DND-41 (cell line): Measurements from ENCODE around the gene PRKCE.

Source experiments
- ATAC-seq: fragments of 200-7000 bp; cut with Tn5 transposase; 3 replicates; pipeline ENCODE4 v1.9.1; 2021; ENCODE audit warnings: low read depth; ENCODE audit not compliant: insufficient read depth
- DNase-seq: peaks from one replicate; pipeline ENCODE4 v3.0.0-alpha.2; 2020
- H2AFZ ChIP-seq: 2 replicates; pipeline ENCODE4 v1.6.0; 2012; ENCODE audit warnings: low read depth, low read length
- H3K27ac ChIP-seq: 2 replicates; pipeline ENCODE4 v1.5.1; 2012; ENCODE audit warnings: low read length, inconsistent platforms
- H3K27me3 ChIP-seq: fragments of 200-600 bp; sonication (generic); 2 replicates; pipeline ENCODE4 v1.6.0; 2012; ENCODE audit warnings: low read length, mild to moderate bottlenecking, inconsistent platforms; ENCODE audit not compliant: insufficient read depth, poor library complexity
- H3K36me3 ChIP-seq: 2 replicates; pipeline ENCODE4 v1.5.1; 2012; ENCODE audit warnings: low read length, inconsistent platforms; ENCODE audit not compliant: insufficient read depth
- H3K4me1 ChIP-seq: 2 replicates; pipeline ENCODE4 v1.5.1; 2012; ENCODE audit warnings: mild to moderate bottlenecking, low read length; ENCODE audit not compliant: insufficient read depth
- H3K4me2 ChIP-seq: 2 replicates; pipeline ENCODE4 v1.6.0; 2012; ENCODE audit warnings: mild to moderate bottlenecking, moderate library complexity, low read length, inconsistent platforms; ENCODE audit not compliant: insufficient read depth
- H3K4me3 ChIP-seq, 2 experiments: fragments of 200-600 bp in 1 of 2; shearing (Covaris generic) in 1 of 2; 2 replicates each; pipeline ENCODE4 v1.5.1; 2012 to 2016; ENCODE audit warnings: inconsistent platforms in 2 of 2, low read length in 2 of 2, mild to moderate bottlenecking in 2 of 2, low read depth in 1 of 2, moderate library complexity in 1 of 2
- H3K79me2 ChIP-seq: 2 replicates; pipeline ENCODE4 v1.6.0; 2012; ENCODE audit warnings: low read length, inconsistent platforms; ENCODE audit not compliant: insufficient read depth
- H3K9ac ChIP-seq: 2 replicates; pipeline ENCODE4 v1.6.0; 2012; ENCODE audit warnings: low read depth, mild to moderate bottlenecking, inconsistent platforms, low read length, moderate library complexity
- H3K9me3 ChIP-seq: 2 replicates; pipeline ENCODE4 v1.5.1; 2012; ENCODE audit warnings: low read length, moderate library complexity, mild to moderate bottlenecking, inconsistent platforms; ENCODE audit not compliant: insufficient read depth, severe bottlenecking
- H4K20me1 ChIP-seq: 2 replicates; pipeline ENCODE4 v1.6.0; 2012; ENCODE audit warnings: low read length; ENCODE audit not compliant: insufficient read depth
- CTCF ChIP-seq: IDR thresholded peaks from 2 replicates; pipeline ENCODE4 v1.5.1; 2012; ENCODE audit warnings: borderline replicate concordance, low read length, moderate library complexity, mild to moderate bottlenecking; ENCODE audit not compliant: poor library complexity, severe bottlenecking; ENCODE audit errors: extremely low read depth
- EZH2 ChIP-seq: IDR thresholded peaks from 3 replicates; pipeline ENCODE4 v1.6.1; 2012; ENCODE audit warnings: borderline replicate concordance, low read depth, mild to moderate bottlenecking, moderate library complexity, low read length, inconsistent platforms; ENCODE audit not compliant: severe bottlenecking

PRKCE gene

GRCh38 chr2:45712570-45712969, 61.1 kb downstream of the PRKCE start:
- no peaks in the 10 kb centered on the region for H3K9me3 ChIP-seq
- no peaks in the 10 kb centered on the region for H3K27me3 ChIP-seq
- no peaks in the 10 kb centered on the region for H4K20me1 ChIP-seq
- TF ChIP-seq EZH2 (no peak), CTCF (no peak)
- no peak overlapping the region for H3K4me3 ChIP-seq
- no peaks in the 10 kb centered on the region for H3K79me2 ChIP-seq
- no peak overlapping the region for H2AFZ ChIP-seq
- H3K4me2 ChIP-seq: no peak overlapping the region
- H3K9ac ChIP-seq: no peak overlapping the region
- H3K27ac ChIP-seq: no peak overlapping the region
- no peaks in the 10 kb centered on the region for H3K4me1 ChIP-seq
- no peak for ATAC-seq
- no peak for DNase-seq
- peaks cover 5% of the 10 kb centered on the region; the same call in 1 of the 2 replicates for H3K36me3 ChIP-seq

- H3K79me2 ChIP-seq: no peaks in the 10 kb centered on the region
- H3K36me3 ChIP-seq: no peaks in the 10 kb centered on the region
- no peak for TF ChIP-seq CTCF
- TF ChIP-seq EZH2: no peak
- no peaks in the 10 kb centered on the region for H4K20me1 ChIP-seq
- H2AFZ ChIP-seq: no peak overlapping the region
- no peak overlapping the region for H3K4me3 ChIP-seq
- H3K9ac ChIP-seq: no peak overlapping the region
- H3K4me1 ChIP-seq: no peaks in the 10 kb centered on the region
- H3K27ac ChIP-seq: no peak overlapping the region
- ATAC-seq (no peak), DNase-seq (no peak)
- no peaks in the 10 kb centered on the region for H3K27me3 ChIP-seq
- no peaks in the 10 kb centered on the region for H3K9me3 ChIP-seq
- H3K4me2 ChIP-seq: no peak overlapping the region
Measured at GRCh38 chr2:45713136-45713535, 61.7 kb downstream of the PRKCE start.

GRCh38 chr2:45713591-45713990, 62.1 kb downstream of the PRKCE start:
- no peaks in the 10 kb centered on the region for H3K36me3 ChIP-seq
- DNase-seq: no peak
- H3K27ac ChIP-seq: no peak overlapping the region
- H3K4me3 ChIP-seq: no peak overlapping the region
- no peak overlapping the region for H3K9ac ChIP-seq
- no peaks in the 10 kb centered on the region for H3K9me3 ChIP-seq
- H3K79me2 ChIP-seq: no peaks in the 10 kb centered on the region
- H4K20me1 ChIP-seq: no peaks in the 10 kb centered on the region
- TF ChIP-seq CTCF (no peak), EZH2 (no peak)
- H3K27me3 ChIP-seq: no peaks in the 10 kb centered on the region
- H3K4me2 ChIP-seq: no peak overlapping the region
- no peaks in the 10 kb centered on the region for H3K4me1 ChIP-seq
- H2AFZ ChIP-seq: no peak overlapping the region
- no peak for ATAC-seq

- ATAC-seq (no peak), DNase-seq (no peak)
- Histone ChIP-seq H3K36me3 (no peaks in the 10 kb centered on the region), H2AFZ (no peak overlapping the region), H3K27ac (no peak overlapping the region), H3K4me2 (no peak overlapping the region), H4K20me1 (no peaks in the 10 kb centered on the region), H3K79me2 (no peaks in the 10 kb centered on the region), H3K4me1 (no peaks in the 10 kb centered on the region), H3K4me3 (no peak overlapping the region), H3K27me3 (no peaks in the 10 kb centered on the region), H3K9me3 (no peaks in the 10 kb centered on the region), H3K9ac (no peak overlapping the region)
- TF ChIP-seq CTCF (no peak), EZH2 (no peak)
Measured at GRCh38 chr2:45714679-45715078, 63.2 kb downstream of the PRKCE start.
